Kidney glomerular epithelial cell (primary cell): Measurements from ENCODE around the gene C19orf12.
"Not testable (repeated sequence)": the region's sequence is repeated elsewhere in the genome, so short reads cannot be mapped to it uniquely, and the experiment has no call there.

Source experiments
- DNase-seq: peaks from one replicate; lab custom pipeline; 2025; lab: John Stamatoyannopoulos, UW

Gene C19orf12

DNA sequence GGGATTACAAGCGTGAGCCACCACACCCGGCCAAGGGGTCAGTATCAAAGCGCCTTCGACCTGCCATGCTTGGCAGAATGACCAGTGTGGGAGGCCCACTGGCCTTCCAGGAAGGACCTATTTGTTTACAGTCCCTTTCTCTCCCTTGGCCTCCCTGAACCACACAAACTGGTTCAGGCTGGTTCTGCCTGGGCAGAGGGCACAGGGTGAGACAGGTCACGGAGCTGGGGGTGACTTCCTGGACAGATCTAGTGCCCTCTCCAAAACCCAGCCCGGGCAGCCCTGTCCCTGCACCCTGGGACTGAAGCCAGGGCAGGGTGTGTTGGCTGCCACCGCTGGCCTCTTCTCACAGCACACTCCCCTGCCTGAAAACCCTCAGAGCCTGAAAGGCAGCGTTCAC is 38.5 kb downstream of the C19orf12 start:
- no peak for DNase-seq

DNA sequence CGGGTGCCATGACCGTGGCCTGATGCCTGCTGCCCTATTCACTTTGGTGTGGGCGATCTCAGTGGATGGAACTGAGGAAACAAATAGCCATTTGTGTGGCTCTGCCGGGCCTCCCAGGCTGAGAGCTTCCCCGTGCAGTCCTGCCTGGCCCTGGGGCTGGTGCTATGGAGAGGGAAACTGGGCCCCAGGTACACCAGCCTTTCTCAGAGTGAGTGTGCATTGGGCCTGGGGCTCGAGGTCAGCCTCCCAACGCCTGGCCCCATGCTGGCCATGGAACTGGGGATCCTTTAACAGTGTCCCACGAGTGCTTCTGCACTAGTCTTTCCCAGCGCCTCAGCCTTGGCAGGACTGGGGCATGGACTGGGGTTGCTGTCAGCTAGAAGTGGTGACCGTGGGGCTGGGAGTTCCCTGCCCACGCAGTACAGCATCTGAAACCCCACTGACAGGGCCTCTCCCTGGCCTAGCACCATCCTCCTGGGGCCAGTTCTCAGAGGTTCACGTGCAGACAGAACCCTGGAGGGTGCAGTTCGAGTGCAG is 39.3 kb downstream of the C19orf12 start:
- no peak for DNase-seq

DNA sequence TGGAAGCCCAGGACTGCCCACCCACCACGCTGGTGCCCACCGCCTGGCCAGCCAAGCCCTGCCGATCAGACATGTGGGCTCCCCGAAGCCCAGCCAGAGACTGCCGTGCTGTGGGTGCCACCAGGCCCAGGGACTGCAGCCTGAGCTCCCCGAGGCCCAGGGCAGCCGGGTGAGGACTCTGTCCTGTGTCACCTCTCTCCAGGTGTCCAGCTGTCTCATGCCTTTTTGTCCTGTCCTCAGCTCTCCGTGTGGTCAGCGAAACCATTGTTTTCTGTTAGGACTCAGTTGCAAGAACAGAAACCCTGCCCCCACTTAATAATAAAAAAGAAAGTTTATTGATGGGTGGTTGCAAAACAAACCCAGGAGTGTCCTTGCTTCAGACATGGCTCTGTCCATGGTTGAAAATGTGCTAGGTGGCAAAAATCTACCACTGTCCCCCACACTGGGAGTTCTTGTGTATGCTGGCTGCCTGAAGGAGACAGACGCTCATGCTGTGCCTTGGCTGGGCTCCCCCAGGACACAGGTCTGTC is 39.9 kb downstream of the C19orf12 start:
- no peak for DNase-seq

DNA sequence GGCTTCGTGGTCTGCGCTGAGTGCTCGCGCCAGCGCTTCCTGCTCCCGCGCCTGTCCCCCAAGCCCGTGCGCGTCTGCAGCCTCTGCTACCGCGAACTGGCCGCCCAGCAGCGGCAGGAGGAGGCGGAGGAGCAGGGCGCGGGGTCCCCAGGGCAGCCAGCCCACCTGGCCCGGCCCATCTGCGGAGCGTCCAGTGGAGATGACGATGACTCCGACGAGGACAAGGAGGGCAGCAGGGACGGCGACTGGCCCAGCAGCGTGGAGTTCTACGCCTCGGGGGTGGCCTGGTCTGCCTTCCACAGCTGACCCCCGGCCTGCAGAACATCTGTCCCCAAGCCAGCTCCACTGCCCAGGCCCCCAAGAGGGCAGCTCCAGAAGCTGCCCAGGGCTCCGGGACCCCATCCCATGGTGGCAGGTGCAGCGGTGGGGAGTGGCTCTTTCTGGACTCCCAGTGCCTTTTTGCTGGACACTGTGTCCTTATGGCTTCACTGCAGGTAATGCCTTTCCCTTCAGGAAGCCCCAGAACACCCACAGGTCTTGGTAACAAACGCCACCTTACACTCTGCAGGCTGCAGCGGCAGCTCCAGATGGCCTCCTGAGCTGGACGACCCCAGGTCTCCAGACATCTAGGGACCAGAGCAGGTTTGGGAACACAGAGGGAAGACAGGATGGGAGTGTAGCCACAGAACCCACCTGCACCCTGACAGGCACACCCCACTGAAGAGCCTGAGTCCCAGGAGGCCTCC is 40.5 kb downstream of the C19orf12 start:
- no peak for DNase-seq

DNA sequence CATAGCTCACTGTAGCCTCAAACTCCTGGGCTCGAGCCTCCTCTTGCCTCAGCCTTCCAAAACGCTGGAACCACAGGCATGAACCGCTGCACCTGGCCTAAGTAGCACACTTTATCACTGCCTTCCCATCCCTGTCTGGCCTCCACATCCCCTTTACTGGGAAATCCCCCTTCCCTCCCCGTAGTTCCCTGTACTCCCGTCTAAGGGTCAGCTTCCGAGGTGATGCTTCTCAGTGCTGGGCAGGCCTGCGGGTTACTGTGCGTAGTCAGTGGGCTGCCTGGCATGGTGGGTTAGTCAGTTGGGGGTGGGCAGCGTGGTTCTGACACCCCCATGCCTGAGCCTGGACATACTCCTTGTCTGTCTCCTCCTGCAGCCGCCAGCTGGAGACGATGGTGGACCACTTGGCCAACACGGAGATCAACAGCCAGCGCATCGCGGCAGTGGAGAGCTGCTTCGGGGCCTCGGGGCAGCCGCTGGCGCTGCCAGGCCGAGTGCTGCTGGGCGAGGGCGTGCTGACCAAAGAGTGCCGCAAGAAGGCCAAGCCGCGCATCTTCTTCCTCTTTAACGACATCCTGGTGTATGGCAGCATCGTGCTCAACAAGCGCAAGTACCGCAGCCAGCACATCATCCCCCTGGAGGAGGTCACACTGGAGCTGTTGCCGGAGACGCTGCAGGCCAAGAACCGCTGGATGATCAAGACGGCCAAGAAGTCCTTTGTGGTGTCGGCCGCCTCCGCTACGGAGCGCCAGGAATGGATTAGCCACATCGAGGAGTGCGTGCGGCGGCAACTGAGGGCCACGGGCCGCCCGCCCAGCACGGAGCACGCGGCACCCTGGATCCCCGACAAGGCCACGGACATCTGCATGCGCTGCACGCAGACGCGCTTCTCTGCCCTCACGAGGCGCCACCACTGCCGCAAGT is 41.4 kb downstream of the C19orf12 start:
- no peak for DNase-seq

DNA sequence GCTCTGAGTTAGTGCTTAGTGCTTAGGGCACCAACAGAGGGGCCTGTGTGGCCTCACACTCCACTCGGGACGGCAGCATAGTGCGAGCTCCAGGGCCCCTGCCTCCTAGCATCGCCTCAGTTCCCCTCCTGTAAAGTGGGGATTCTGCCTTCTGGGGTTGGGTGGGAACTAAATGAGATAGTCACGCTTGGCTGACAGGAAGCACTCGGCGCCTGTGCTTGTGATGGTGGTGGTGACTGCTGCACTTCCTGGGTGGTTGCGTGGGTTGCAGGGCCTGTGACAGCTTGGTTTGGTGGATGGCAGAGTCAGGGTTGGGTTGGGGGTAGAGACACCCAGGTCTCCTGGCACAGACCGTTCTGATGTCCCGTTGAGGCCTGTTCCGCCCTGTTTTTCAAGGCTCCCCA is 42.1 kb downstream of the C19orf12 start:
- DNase-seq, result no peak

DNA sequence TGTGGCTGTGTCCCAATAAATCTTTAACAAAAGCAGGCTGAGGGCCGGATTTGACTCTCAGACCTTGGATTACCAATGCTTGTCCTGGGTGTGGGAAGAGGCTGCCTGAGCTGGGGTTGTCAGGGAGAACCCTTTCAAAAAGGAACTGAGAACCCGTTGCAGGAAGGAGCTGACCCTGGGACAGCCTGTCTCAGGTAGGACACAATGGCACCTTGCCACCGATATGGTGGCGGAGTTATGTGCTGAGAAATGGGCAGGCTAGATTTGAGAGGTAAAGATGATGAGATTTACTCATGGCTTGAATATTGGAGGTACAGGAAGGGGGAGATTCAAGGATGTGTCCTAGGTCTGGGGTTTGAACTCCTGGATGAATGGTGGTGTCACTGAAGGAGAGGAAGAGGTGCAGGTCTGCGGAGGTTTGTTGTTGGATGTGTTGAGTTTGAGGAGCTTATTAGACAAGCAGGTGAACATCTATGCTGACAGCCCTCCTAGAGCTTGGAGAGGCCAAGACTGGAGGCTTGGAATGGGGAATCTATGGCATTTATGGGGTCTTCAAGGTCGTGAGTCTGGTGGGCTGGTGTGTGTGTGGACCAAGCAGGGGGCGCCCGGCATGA is 42.6 kb downstream of the C19orf12 start:
- no peak for DNase-seq

DNA sequence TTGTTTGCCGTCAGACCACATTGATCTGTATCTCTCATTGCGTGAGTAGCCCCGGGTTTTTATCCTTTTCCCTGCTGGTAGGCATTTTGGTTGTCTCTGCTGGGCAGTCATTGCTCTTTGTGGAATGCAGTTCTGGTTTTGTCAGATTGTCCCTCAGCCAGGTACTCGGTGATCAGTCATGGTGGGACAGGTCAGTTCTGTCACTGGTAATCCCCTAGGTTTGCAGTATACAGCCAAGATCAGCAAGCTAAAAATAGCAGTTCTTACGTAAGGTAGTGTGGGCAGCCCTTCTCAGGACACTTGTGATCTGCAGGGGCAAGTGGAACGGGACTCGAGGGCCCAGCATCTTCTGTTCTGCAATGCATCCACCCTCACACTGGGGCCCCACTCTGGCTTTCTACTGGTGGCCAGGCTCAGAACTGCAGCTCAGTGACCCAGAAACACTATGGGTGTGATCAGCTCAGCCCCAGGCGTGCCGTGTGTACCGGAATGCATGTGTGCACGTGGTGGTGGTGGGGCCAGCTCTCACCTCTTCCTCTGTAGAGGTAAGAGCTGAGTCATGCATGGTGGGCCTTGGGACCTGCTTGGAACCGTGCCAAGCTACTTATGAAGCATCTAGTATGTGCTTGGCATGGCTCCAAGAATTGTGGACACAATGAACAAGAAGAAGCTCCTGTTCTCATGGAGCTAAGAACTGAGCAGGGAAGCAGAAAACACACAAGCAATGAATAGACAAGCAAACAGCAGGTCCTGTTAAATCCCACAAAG is 43.5 kb downstream of the C19orf12 start:
- DNase-seq, result no peak

DNA sequence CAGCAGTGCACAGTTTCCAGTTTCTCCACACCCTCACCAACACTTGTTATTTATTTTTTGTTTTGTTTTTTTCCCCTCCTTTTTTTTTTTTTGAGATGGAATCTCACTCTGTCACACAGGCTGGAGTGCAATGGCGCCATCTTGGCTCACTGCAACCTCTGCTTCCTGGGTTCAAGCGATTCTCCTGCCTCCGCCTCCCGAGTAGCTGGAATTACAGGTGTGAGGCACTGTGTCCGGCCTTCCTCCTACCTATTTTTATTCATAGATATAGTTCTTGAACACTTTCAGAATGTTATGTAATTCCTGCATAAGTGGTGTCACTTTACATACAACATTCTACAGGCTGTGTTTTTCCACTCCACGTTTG is 44.1 kb downstream of the C19orf12 start:
- DNase-seq, result not testable (repeated sequence)

DNA sequence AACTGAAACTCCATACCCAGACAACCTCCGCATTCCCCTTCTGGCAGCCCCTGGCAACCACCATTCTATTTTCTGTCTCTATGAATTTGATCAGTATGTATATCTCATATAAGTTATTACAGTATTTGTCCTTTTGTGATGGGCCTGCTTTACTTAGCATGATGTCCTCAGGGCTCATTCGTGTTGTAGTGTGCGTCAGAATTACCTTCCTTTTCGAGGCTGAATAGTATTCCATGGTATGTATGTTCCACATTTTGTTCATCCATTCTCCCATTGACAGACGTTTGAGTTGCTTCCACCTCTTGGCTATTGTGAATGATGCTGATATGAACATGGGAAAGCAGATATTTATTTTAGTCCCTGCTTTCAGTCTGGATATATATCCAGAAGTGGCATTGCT is 44.8 kb downstream of the C19orf12 start:
- DNase-seq, result no peak

DNA sequence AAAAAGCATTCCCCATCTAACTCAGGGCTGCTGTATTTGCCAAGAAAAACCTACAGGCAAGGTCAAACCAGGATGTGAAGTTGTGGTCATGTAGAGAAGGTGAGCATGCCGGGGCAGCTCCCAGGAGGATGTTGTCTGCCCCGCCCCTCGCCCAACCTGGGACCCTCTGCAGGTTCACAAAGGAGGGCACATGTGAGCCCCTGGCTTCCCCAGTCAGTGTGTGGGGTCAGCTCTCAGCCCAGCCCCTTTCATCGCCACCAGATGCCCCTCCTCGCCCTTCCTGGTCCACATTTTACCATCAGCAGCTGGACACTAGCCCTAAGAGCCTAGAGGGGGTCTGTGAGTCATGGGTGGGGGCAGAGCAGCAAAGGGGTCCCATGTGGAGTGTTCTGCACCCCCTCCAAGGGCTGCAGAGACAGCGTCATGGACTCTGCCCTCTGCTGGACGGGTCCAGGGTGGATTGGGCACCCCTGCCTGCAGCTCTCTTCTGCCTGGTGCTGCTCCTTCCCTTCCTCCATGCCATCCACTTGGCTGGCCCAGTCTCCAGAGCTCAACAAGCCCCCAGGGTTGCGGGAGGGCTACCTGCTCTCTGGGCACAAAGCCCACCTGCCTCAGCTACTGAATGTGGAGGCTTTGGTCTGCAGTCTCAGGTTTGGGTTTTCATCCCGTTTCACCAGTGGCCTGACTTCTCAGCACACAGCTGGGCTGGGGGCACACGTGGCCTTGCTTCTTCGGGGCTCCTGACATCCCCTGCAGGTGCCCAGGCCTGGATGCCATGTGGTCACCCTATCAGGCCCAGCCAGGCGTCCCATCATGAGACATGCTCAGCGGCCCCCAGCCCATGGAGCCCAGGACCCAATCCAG is 46.1 kb downstream of the C19orf12 start:
- no peak for DNase-seq

DNA sequence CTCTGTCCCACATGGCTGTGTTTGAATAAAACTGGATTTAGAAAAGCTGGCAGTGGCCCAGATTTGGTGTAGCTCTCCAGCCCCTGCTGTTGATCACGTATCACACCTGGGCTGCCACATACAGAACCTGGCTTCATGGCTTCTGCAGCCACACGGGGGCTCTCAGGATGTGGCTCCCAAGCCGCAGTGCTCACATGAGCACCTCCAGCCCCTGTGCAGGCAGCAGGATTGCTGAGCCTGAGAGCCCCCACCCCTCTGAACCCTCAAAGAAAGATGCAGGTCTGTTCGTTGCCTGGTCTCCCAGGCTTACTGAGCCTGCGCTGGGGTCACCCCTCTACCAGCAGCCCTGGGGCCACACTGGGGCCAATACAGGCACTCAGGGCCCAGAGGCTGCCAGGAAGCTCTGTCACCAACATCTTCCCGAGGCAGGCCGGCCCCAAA is 47.1 kb downstream of the C19orf12 start:
- DNase-seq, result no peak

DNA sequence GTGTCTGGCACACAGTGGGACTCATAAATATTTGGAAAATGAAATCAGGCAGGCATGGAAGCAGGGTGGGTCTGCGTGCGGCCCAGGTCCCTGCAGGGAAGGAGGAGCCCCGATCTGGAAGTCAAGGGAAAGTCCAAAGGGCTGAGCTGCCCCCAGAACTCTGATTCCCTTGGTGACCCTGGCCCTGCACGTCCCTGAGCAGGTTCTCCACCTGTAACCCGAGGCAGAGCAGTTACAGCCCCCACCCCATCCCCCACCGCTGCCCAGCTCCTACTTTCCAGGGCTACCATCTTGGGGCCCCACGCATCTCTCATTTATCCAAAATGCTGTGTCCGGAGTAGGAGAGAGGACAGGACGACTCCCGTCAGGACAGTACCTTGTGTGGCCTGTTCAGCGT is 47.7 kb downstream of the C19orf12 start:
- DNase-seq, result no peak

DNA sequence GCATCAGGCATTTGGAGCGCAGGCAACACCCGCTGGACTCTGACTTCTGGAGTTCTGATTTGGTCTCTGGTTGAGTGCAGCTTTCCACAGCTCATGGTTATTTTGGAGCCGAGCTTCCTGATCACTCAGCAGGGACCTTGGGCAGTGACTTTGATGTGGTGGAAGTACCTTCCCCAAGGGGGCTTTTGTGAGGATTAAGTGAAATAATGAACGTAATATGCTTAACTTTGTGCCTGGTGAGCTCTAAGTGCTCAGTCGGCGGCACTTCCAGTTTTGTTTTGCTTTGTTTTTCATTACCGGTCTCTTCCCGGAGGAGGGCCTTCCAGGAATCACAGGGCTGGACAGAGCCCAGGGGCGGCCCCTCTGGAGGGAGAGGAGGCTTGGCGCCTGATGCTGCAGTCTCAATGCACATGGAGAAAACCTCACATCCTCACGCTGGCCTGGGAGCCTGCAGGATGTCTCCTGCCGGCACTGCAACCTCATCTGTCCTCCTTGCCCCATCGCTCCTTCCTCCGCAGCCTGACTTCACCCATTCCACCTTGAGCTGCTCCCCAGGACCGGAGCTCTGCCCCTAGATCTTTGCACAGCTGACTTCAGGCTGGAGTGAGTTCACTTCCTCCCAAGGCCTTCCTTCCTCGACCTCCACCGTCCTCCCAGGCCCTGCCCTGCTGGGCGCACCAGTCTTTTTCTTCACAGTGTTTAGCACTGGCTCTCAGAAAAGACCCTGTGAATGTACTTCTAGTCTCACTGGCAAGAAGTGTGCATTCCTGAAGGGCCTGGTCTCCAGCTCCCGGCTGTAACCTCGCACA is 48.3 kb downstream of the C19orf12 start:
- DNase-seq, result peak; percentile 14

DNA sequence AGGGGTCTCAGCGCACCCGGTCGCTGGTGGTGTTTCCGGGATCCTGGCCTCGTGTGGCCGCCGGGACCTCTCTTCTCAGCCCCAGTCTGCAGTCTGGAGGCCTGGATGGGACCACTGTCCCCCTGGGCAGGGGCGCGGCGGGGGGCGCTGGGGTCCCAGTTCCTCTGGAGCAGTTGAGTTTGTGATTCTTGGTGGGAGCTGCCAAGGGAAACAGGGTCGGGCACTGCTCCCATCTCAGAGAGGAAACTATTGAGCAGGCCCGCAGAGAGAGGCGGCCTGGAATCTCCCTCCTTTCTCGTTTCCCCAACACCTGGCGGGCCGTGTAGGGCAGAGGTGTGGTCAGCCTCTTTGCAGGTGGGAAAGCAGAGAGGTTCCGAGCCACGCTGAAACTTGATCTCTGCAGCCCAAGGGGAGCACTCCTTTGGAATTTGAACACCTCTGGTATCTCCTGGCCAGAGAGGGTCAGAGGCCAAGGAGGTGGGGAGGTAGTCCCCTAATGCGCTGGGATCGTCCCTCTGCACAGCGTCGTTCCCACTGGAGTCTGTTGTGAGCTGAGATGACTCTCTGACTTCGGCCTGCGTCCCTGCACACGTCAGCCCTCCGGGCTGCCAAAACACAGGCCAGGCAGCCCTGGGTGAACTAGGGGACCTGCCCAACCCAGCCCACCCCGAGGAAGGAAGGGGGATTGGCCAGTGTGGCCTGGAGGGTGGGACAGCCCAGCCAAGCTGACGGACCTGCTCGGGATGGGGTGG is 49.1 kb downstream of the C19orf12 start:
- DNase-seq, result no peak

DNA sequence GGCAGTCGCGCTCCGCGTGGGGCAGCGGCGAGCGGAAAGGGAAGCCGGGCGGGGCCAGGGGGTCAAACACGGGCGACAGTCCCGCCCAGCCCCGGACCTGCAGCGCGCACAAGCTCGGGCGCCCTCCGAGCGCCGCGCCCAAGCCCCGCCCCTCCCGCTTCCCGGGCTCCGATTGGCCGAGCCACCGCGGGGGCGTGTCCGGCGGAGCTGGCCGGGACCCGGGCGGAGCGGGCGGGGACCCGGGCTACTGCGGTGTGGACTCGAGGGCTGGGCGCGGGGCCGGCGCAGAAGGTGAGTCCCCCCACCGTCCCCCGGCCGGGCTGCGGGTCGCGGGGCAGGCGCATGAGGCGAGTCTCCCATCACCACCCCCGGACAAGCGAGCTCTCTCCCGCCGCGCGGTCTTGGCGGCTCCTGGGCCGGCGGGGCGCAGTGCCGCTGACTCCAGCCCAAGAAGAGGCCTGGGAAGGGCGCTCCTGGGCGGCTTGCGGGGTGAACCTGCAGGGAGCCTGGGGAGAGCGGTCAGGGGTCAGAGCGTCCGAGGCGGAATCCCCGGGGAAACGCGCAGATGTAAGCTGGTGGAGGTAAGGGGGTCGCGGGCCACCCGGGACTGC is 49.7 kb downstream of the C19orf12 start, which contains the start of gene PLEKHF1:
Gene PLEKHF1, plus strand, starts transcription at position 247 of the 611 bp plus-strand sequence. CDS start 8,379 bp downstream, outside the sequence.
- DNase-seq, result peak; percentile 17

DNA sequence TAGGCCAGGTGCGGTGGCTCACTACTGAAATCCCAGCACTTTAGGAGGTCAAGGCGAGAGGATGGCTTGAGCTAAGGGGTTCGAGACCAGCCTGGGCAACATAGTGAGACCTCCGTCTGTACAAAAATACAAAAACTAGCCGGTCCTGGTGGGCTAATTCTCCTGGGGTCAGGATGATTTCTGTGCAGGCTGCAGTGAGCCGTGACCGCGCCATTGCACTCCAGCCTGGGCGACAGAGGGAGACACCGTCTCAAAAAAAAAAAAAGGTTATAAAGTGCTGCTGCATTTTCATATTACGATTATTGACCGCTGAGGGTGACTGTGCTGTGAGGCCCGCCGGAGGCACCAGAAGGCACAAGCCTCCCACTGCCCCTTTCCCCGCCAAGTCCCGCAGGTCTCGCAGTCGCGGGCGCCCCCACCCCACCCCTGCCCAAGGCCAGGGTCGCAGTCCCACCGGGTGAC is 50.3 kb downstream of the C19orf12 start:
- no peak for DNase-seq
